HG03342 (cell line): Measurements from ENCODE around the gene TTC17.
"Not testable (repeated sequence)": the region's sequence is repeated elsewhere in the genome, so short reads cannot be mapped to it uniquely, and the experiment has no call there.

Source experiments
- ATAC-seq: cut with Tn5 transposase; IDR thresholded peaks from one replicate; pipeline ENCODE4 v1.9.1; 2021; ENCODE audit warnings: mild to moderate bottlenecking, moderate library complexity; ENCODE audit not compliant: unreplicated experiment

The TTC17 gene

DNA sequence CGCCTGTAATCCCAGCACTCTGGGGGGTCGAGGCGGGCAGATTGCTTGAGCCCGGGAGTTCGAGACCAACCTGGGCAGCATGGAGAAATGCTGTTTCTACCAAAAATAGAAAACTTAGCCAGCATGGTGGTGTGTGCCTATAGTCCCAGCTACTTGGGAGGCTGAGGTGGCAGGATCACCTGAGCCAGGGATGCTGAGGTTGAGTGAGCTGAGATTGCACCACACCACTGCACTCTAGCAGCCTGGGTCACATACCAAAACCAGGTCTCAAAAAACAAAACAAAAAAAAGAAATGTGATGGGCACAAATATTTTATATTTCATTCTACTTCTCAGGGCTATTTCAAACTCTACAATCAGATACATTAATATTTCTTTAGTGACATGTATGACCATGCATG is 25.7 kb downstream of the TTC17 start:
- ATAC-seq, result no peak

DNA sequence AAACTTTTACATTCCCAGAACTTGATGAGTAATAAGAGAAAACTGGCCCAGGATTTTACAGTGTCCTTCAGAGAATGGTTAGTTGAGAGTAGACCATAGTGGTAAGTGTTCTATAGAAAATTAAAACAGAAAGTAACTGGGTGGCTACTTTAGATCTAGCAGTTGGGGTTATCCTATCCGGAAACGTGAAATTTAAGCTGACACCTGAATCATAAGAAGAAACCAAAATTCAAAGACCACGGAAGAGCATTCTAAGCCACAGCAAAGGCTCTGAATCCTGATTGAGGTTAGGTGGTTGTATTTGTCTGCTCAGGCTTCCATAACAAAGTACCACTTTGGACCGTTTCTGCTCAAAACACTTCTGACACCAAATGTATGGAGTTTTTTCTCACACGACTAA is 34.0 kb downstream of the TTC17 start:
- ATAC-seq, result no peak

DNA sequence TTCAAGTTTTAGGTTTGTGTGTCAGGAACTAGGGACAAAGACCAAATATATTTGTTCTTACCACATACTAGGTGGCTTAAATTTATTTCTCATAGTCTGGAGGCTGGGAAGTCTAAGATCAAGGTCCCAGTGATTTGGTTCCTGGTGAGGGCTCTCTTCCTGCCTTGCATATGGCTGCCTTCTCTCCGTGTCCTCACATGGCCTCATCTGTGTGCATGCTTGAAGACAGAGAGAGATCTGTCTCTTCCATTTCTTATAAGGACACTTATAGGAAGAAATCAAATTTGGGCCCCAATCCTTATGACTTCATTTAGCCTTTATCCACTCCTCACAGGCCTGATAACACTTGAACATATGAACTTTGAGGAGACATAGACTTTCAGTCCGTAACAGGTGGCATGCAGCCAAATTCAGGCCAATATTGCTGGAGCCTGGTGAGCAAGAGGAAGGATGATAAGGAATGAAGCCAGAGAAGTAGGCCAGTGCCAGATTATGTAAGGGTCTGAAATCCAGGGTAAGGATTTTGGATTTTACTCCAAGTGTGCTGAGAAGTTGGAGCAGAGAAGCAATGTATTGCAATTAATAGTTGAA is 35.1 kb downstream of the TTC17 start:
- no peak for ATAC-seq

DNA sequence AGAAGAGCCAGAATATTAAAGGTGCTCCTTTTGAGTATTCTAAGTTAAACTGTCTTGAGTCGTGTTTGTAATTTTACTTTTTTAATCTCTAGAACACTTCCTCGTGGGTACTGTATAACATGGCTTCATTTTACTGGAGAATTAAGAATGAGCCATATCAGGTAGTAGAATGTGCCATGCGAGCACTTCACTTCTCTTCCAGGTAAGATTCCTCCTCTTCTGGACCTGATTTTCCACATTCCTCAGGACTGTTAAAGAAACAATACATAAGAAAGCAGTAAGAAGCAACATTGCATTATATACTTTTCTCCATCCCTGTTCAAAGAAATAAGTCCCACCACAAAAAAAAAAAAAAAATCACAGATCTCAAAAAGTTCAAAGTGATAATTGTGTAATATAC is 37.9 kb downstream of the TTC17 start:
- no peak for ATAC-seq

DNA sequence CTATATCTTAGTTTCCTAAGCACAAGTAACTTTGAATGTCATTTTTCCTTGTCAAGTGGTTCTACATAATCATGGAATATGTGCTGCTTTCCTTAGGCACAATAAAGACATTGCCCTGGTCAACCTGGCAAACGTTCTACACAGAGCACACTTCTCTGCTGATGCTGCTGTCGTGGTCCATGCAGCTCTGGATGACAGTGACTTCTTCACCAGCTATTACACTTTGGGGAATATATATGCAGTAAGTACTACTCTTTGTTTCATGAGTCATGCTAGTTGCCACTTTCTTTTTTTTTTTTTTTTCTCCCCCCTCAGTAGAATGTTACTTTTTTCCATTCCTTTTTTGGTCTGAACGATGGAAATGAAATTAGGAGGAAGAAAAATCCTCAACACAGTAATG is 38.5 kb downstream of the TTC17 start:
- no peak for ATAC-seq

DNA sequence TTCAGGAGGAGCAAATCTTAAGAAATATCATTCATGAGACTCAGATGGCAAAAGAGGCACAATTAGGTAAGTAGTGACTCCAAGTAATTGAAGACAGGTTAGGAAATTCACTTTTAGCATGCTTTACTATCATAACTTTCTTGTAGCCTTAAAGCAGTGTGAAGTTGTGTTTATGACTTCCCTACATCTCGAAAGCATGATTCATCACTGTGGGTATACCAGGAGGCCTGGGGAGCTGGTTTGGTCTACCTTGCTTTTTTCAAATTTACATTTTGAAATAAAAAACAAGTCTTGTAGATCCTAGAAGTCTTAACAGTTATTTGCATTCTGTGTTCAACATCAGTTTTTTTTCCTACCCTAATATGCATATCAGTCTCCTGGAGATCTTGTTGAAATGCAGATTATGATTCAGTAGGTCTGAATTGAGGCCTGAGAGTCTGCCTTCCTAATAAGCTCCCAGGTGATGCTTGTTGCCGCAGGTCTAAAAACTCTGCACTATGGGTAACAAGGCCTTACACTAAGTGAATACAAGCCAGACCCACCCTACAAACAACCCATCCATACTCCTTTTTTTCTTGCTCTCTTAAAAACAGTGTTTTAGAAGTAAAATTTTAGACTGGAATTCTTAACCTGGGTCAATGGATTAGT is 41.4 kb downstream of the TTC17 start:
- ATAC-seq, result no peak

DNA sequence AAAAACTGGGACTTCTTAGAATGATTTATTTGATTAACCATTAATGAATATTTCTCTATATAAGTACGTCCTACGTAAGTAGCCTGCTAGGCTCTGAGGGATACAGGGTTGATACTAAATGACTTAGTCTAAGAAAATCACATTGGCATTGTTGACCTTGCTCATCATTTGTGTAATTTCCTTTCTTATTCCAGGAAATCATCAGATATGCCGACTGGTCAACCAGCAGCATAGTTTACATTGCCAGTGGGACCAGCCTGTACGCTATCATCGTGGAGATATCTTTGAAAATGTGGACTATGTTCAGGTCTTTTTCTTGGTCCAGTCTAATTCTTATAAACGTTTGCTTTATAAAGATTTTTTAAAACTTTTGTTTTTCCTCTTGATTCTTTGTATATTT is 42.5 kb downstream of the TTC17 start:
- no peak for ATAC-seq

DNA sequence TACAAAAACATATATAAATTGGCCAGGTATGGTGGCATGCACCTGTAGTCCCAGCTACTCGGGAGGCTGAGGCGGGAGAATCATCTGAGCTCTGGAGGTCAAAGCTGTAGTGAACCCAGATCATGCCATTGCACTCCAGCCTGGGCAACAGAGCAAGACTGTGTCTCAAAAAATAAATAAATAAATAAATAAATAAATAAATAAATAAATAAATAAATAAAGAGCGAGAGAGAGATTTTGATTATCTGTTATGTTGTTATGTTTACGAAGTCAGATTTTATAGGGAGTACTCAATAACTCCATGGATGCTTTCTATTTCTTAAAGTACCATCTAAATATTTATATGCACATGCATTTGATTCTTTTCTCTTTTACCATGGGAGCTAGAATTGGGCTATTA is 43.1 kb downstream of the TTC17 start:
- not testable (repeated sequence) for ATAC-seq

DNA sequence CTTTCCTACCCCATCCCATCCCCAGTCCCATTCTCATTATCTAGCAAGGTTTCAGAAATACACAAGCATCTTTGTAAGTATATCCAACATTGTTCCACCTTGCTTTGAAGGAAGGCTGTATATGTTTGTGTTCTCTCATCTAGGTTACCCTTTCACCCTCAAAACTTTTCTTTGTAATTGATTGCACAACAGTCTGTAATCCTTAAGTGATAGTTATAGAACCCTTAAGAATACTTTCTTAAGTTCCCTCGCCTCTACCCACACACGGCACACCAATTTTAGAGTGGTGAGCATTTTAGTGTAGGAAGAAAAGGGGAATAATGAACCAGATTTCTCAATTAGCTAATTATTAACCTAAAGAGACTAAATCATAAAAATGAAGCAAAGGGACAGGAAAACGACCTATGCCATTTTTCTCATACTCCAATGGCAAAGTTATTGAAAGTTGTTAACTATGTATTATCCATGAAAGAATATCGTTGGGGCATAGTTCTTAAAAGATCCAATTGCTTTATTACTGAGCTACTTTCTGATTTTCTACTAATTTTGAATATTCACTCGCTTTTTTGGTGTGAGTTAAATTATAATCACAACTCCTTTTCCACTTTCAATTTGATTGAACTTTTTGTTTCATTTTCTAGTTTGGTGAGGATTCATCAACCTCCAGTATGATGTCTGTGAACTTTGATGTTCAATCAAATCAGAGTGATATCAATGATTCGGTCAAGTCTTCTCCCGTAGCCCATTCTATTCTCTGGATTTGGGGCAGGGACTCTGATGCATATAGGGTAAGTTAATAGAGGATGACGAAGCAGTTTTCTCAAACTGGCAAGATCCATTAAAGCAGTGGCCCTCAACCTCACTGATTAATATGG is 44.9 kb downstream of the TTC17 start:
- ATAC-seq, result no peak

DNA sequence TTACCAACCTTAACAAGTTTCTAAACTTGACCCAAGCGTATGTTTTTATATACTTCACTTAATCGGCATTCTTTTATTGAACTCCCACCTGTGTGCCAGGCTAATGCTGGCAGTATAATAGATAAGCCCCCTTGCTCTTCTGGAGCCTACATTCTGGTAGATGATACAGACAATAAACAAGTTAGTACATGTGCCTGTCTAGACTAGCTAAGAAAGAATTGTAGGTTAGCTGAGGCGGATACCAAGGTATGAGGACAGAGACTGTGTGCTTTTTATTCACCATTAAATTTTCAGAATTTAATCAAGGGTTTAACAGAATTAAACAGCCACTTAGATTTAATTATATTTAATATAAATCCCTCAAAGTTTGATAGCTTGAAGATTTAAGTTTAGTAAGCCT is 45.7 kb downstream of the TTC17 start:
- no peak for ATAC-seq

DNA sequence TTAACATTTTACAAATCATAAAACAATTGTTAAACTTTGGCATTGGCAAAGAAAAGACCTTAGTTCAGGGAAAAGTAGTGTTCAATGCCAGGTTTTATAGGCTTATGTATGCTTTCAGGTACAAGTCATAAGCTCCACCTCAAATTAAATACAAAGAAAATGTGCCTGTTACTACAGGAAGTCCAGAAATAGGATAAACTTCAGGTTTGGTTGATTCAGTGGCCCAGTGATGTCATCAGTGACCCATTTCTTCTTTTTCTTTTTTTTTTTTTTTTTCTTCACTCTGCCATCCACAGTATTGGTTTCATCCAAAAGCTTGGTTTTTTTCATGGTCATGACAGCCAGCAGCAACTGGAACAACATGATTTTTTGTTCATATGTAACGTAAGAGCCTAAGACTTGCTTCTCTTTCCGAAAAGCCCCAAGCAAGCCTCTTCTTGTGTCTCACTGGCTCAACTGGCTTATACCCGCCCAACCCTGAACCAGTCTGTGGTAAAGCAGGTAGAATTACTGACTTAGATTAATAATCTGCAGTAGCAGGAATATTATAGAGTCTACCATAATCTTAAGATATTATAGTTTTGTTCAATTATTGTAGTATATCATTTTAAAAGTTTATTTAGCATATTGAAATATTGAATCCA is 46.2 kb downstream of the TTC17 start:
- no peak for ATAC-seq

DNA sequence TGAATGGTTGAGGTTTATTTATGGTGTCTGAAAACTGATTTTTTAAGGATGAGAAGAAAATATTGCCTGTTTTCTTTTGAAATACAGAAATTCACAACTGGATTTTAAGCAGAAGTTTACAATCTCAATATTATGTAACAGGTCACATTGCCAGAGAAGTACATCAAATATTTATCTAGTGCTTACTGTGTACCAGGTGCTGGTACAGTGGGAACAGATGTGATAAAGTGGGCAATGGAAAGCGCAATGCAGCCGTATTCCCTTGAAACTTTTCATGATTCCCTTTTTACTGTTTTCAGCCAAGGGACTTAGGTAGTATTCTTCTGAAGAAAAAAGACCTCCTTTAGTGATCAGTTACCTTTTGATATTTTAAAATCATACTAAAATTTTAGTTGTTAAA is 49.6 kb downstream of the TTC17 start:
- ATAC-seq, result no peak

DNA sequence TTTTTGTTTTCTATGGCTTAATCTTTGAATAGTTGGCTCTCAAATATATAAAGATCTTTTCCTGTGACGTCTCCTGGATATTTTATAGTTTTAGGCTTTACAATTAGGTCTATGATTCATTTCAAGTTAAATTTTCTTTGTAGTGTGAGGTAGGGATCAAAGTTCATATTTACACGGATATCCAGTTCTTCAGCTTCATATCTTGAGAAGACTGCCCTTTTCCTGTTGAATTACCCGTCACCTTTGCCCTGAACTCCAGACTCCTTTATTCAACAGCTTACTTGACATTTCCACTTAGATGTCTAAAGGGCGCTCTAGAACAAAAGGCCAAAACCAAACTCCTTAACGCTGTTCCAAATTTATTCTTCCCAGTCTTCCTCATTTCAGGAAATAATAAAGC is 51.7 kb downstream of the TTC17 start:
- ATAC-seq, result no peak

DNA sequence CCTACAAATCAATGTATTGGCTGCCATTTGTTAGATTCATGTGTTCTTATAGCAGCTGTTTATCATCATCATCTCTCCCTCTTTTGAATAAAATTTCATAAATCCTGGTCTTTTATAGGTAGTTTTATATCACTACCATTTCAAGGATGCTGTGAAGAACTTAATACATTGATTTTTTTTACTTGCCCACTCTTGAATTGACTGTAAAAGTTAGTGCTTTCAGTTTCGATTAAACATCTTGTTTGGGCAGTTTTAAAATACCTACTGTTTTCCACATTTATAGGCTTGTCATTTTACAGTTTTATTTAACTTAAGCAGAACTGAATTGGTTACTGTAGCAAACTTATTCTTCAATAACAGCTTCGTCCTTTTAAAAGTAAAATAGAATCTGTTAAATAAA is 59.5 kb downstream of the TTC17 start:
- no peak for ATAC-seq

DNA sequence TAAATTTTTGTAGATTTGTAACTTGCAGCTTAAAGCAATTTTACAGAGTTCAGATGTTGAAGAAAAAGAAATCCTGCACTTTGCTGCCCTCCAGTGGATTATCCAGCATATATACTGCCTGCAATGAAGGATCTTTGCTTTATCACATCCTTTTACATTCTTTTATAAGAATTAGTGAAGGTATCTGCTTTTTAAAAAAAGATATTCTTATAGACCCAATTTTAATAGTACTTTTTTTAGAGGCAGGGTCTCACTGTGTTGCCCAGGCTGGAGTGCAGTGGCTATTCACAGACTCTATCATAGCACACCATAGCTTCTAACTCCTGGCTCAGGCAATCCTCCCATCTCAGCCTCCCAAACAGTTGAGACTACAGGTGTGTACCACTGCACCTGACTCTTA is 60.7 kb downstream of the TTC17 start:
- peak; percentile 57 for ATAC-seq

DNA sequence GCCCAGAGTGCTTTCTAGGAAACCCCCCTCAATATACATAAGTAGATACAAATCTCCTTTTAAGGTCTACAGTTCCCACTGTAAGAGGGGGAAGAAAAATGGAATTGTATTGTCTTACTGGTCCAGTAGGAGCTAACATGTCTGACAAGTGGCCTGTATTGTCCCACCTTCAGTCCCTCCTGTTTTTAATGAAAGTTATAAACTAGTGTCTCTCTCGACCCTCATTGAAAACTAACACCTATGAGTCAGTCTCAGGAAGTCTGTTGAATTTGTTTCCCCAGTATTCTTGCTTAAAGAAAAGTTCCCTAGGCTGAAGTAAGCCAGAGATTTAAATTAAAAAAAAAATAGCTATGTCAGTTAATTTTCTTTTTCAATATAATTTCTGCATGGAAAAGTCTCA is 69.3 kb downstream of the TTC17 start:
- ATAC-seq, result no peak

DNA sequence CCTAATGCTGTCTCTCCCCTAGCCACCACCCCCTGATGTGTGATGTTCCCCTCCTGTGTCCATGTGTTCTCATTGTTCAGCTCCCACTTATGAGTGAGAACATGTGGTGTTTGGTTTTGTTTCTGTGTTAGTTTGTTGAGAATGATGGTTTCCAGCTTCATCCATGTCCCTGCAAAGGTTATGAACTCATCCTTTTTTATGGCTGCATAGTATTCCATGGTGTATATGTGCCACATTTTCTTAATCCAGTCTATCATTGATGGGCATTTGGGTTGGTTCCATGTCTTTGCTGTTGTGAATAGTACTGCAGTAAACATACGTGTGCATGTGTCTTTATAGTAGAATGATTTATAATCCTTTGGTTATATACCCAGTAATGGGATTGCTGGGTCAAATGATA is 72.2 kb downstream of the TTC17 start:
- not testable (repeated sequence) for ATAC-seq

DNA sequence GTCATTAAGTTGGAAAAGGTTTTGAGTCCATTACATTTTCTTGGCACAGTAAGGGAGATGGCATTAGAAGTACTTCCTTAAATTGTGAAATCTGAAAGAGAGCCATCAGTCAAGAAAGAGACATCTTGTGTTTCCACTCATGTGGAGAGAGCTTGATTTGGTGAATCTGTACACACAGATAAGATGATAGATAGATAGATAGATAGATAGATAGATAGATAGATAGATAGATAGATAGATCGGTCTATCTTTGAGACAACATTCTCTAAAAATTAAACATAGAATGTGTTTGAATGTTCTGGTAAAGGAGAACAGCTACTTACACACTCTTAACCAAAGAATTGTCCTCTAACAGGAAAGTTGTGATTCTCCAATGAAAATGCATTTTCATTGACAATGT is 76.2 kb downstream of the TTC17 start:
- no peak for ATAC-seq

DNA sequence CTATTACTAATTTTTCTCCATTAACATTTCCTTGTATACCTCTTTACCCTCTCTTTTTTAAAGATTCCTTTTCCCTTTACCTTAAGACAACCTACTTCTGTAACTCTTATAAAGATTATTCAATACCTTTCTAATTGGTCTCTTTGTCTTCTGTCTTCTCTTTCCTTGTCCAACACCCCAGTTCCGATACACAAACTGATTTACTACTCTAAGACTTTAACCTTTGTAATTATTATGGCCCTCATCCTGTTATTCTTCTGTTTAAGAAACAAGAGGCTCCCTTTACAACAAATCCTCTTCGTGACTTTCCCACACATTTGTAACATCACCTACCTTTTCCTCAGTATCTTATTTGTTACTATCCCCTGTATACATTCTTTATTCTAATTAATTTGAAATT is 81.8 kb downstream of the TTC17 start:
- no peak for ATAC-seq

DNA sequence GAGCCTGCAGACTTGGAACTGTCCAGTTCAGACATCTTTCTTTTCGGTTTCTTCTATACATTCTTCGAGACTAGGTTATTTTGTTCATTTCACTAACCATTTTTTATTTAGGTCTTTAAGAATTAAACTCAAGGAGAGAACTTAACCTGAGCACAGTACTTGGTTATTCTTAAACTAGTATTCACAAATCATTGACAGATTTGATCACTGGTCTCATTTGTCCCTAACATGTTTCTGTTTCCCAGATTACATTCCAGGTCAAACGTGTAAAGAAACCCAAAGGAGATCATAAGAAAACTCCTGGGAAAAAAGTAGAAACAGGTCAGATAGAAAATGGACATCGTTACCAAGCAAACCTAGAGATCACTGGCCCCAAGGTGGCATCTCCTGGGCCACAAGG is 85.1 kb downstream of the TTC17 start:
- ATAC-seq, result no peak

DNA sequence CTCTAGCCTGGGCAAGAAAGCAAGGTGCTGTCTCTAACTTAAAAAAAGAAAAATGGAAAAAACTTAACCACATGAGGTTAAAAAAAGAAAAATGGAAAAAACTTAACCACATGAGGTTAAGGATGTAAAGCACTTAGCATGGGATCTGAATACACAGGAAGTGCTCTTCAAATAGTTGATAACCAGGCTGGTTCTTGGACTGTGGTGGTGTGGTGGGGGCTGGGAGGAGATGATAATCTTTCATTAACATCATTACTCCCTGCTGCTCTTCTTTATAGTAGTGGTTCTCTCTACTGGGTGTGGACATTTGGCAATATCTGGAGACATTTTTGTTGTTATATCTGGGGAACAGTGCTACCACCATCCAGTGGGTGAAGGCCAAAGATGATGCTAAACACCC is 88.4 kb downstream of the TTC17 start:
- no peak for ATAC-seq

DNA sequence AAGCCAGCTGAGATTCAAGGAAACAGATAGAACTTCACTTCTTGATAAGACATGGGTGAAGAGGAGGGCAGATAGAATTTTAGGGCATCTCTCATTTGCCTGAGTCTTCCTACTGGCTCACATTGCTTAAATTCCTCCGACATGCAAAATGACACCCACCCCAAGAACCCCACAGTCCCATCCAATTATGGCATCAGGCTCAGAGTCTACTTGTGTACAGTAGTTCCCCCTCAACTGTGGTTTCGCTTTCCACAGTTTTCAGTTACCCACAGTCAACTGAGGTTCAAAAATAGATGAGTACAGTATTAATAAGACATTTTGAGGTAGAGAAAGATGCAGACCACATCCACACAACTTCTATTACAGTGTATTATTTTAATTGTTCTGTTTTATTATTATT is 99.8 kb downstream of the TTC17 start:
- no peak for ATAC-seq
